ENCODE results near the gene ESRRA.

Gene ESRRA

DNA sequence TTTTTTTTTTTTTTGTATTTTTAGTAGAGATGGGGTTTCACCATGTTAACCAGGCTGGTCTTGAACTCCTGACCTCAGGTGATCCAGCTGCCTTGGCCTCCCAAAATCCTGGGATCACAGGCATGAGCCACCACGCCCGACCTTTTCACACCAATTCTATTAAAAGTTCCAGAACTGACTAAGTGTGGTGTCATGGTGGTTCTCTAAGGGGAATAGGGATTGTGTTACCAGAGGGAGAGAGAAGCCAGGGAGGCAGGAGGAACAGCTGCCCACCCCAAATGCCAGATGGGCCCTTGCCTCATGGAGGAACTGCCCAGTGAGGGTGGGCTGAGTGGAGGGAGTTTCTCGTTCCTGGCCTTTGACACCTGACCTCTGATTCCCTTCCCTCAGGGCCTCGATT, 59.6 kb downstream of the ESRRA start:
- Histone ChIP-seq H3K27ac (no peak overlapping the region), H3K4me3 (no peak overlapping the region), H3K9me3 (ENCODE audit: low read depth, low read length) (no peaks in the 10 kb centered on the region), H3K9ac (ENCODE audit: insufficient read length) (no peak overlapping the region), H3K36me3 (ENCODE audit: insufficient read depth, low read length) (peaks cover 5% of the 10 kb centered on the region; the same call in 1 of the 2 replicates)
- no peak for TF ChIP-seq POLR2AphosphoS5 (IDR thresholded peaks at IDR 0.05; ENCODE audit: borderline replicate concordance, low read depth, low read length)
- TF ChIP-seq FOXP2 (optimal IDR thresholded peaks at IDR 0.05; ENCODE audit: control extremely low read depth, extremely low read length, insufficient read depth) = no peak
- DNase-seq (ENCODE audit: low read depth, low spot score) = no peak
